Measurements from ENCODE around the gene SLC43A2. TPM values are rescaled to one million over a fixed set of nuclear protein-coding genes. Genes with fewer than 3 reads are reported as not detected.
A peak's percentile ranks its signal among the peaks of the same experiment; 100 is the strongest.

SLC43A2 gene
- total RNA-seq, 1 experiment from 2014 or later: 12.9 TPM

- no peak overlapping the region for H4K8ac ChIP-seq (replicated peaks; ENCODE audit: insufficient read length, low read depth, low read length)
- TF ChIP-seq CTCF (conservative IDR thresholded peaks at IDR 0.05): no peak
- H2BK120ac ChIP-seq (ENCODE audit: low read depth, low read length, poor library complexity, severe bottlenecking): no peak overlapping the region
- no peak overlapping the region for H3K23ac ChIP-seq (ENCODE audit: insufficient read length, low read depth, low read length)
- H3K9ac ChIP-seq (ENCODE audit: extremely low read depth, insufficient read length, low read length): no peak overlapping the region
- H3K79me2 ChIP-seq (ENCODE audit: insufficient read depth, low read length): no peaks in the 10 kb centered on the region
- Mint-ChIP-seq H3K36me3 (ENCODE audit: insufficient read depth in 1 of 3, low read depth in 3 of 3) (peaks cover 2 to 8% (median 3%) of the 10 kb centered on the region in 3 experiments; a peak in 6 of 7 replicates), H3K9me3 (no peaks in the 10 kb centered on the region), H3K27ac (peak overlapping the region; percentile 61 to 88 (median 86); a peak in 2 of 7 replicates), H3K27me3 (ENCODE audit: low read depth) (no peaks in the 10 kb centered on the region; the same call in 1 of the 2 replicates), H3K4me3 (no peak overlapping the region), H3K4me1 (peaks cover 28 to 33% of the 10 kb centered on the region in 2 experiments)
- no CpG with 5 or more reads among the region's 33 CpGs for WGBS (ENCODE audit: extremely low coverage, insufficient read length, low lambda C conversion rate)
- H3K4me2 ChIP-seq (ENCODE audit: insufficient read depth, insufficient read length, low read length): no peak overlapping the region
- no peak overlapping the region for H2BK5ac ChIP-seq (ENCODE audit: insufficient read length, low read length)
- no peak overlapping the region for H3K4ac ChIP-seq (ENCODE audit: low read depth, low read length)
- peak overlapping the region; percentile 18; the same call in 1 of the 2 replicates for H3K14ac ChIP-seq (ENCODE audit: insufficient read depth, low read length)
- H2AK5ac ChIP-seq (ENCODE audit: insufficient read length, low read length): no peak overlapping the region
- H3K79me1 ChIP-seq (ENCODE audit: insufficient read depth, low read depth, low read length, poor library complexity, severe bottlenecking): no peaks in the 10 kb centered on the region
- DNase-seq: peak; percentile 62
- no peaks in the 10 kb centered on the region for H3K9me3 ChIP-seq (ENCODE audit: control insufficient read depth, low read depth, low read length)
- H3K23me2 ChIP-seq (ENCODE audit: insufficient read length, low read depth, low read length, poor library complexity, severe bottlenecking): no peaks in the 10 kb centered on the region
- H3K27ac ChIP-seq (ENCODE audit: insufficient read length, low read depth, low read length): no peak overlapping the region
- no peak overlapping the region for H2BK12ac ChIP-seq (ENCODE audit: insufficient read length, low read depth, low read length)
- no peaks in the 10 kb centered on the region for H3K27me3 ChIP-seq (ENCODE audit: insufficient read depth, low read length)
- no peak overlapping the region for H2BK20ac ChIP-seq (ENCODE audit: low read depth, low read length, poor library complexity, severe bottlenecking)
- H3T11ph ChIP-seq (ENCODE audit: low read length): no peak overlapping the region
- no peaks in the 10 kb centered on the region for H4K20me1 ChIP-seq (ENCODE audit: control insufficient read depth, insufficient read depth, insufficient read length)
- H2AFZ ChIP-seq (ENCODE audit: low read length): no peak overlapping the region
- no peak overlapping the region for H4K5ac ChIP-seq (ENCODE audit: insufficient read length, low read depth, low read length)
- no peak overlapping the region for H2BK15ac ChIP-seq (ENCODE audit: low read depth, low read length)
- H3K56ac ChIP-seq (ENCODE audit: insufficient read length, low read depth, low read length): no peak overlapping the region
- H3K4me1 ChIP-seq (ENCODE audit: insufficient read depth, low read length): no peaks in the 10 kb centered on the region; the same call in 1 of the 2 replicates
- no peak overlapping the region for H4K91ac ChIP-seq (ENCODE audit: insufficient read length, low read depth, low read length)
- H3K18ac ChIP-seq (ENCODE audit: insufficient read length, low read depth, low read length): no peak overlapping the region
These were observed 39.6 kb downstream of the SLC43A2 start for GRCh38 chr17:1588821-1589585.

All from H9 (cell line).